H9 (cell line): Measurements from ENCODE around the gene VWF. TPM values are rescaled to one million over a fixed set of nuclear protein-coding genes. Genes with fewer than 3 reads are reported as not detected.

ENCODE experiments used
- DNase-seq: peaks from one replicate; pipeline ENCODE4 v3.0.0-alpha.2; 2017
- H2AFZ ChIP-seq: one replicate; pipeline ENCODE4 v1.6.1; 2013; ENCODE audit warnings: mild to moderate bottlenecking, low read length, control low read depth, moderate library complexity
- H2AK5ac ChIP-seq: 2 replicates; pipeline ENCODE4 v1.6.1; 2013; ENCODE audit warnings: low read length, control low read depth, mixed read lengths; ENCODE audit not compliant: insufficient read length
- H2BK120ac ChIP-seq: one replicate; pipeline ENCODE4 v1.6.1; 2013; ENCODE audit warnings: low read depth, mild to moderate bottlenecking, low read length, control low read depth, inconsistent platforms; ENCODE audit not compliant: poor library complexity, severe bottlenecking
- H2BK12ac ChIP-seq: 2 replicates; pipeline ENCODE4 v1.6.1; 2013; ENCODE audit warnings: low read length, control low read depth, mixed read lengths, low read depth; ENCODE audit not compliant: insufficient read length
- H2BK15ac ChIP-seq: 2 replicates; pipeline ENCODE4 v1.6.1; 2013; ENCODE audit warnings: low read depth, low read length, control low read depth
- H2BK20ac ChIP-seq: one replicate; pipeline ENCODE4 v1.6.1; 2013; ENCODE audit warnings: low read depth, mild to moderate bottlenecking, low read length, control low read depth, inconsistent platforms; ENCODE audit not compliant: poor library complexity, severe bottlenecking
- H2BK5ac ChIP-seq: 2 replicates; pipeline ENCODE4 v1.6.1; 2013; ENCODE audit warnings: low read length, control low read depth, mixed read lengths; ENCODE audit not compliant: insufficient read length
- H3K14ac ChIP-seq: 2 replicates; pipeline ENCODE4 v1.6.1; 2013; ENCODE audit warnings: low read length, control low read depth; ENCODE audit not compliant: insufficient read depth
- H3K18ac ChIP-seq: 2 replicates; pipeline ENCODE4 v1.6.1; 2013; ENCODE audit warnings: low read depth, mild to moderate bottlenecking, mixed read lengths, low read length, control low read depth; ENCODE audit not compliant: insufficient read length
- H3K23ac ChIP-seq: 2 replicates; pipeline ENCODE4 v1.6.1; 2013; ENCODE audit warnings: low read length, control low read depth, mixed read lengths, low read depth; ENCODE audit not compliant: insufficient read length
- H3K23me2 ChIP-seq: 2 replicates; pipeline ENCODE4 v1.6.1; 2013; ENCODE audit warnings: low read depth, mild to moderate bottlenecking, mixed read lengths, low read length, control low read depth; ENCODE audit not compliant: insufficient read length, poor library complexity, severe bottlenecking
- H3K27ac ChIP-seq: 2 replicates; pipeline ENCODE4 v1.5.1; 2013; ENCODE audit warnings: low read length, control low read depth, mixed read lengths, low read depth; ENCODE audit not compliant: insufficient read length
- H3K27me3 ChIP-seq: 2 replicates; pipeline ENCODE4 v1.6.1; 2013; ENCODE audit warnings: low read length, control low read depth, inconsistent platforms; ENCODE audit not compliant: insufficient read depth
- H3K4ac ChIP-seq: 2 replicates; pipeline ENCODE4 v1.6.1; 2013; ENCODE audit warnings: low read depth, mild to moderate bottlenecking, control low read depth, inconsistent platforms, low read length, moderate library complexity
- H3K4me1 ChIP-seq: 2 replicates; pipeline ENCODE4 v1.6.1; 2013; ENCODE audit warnings: low read length, control low read depth, inconsistent platforms; ENCODE audit not compliant: insufficient read depth
- H3K4me2 ChIP-seq: 2 replicates; pipeline ENCODE4 v1.6.1; 2013; ENCODE audit warnings: low read length, control low read depth, mixed read lengths; ENCODE audit not compliant: insufficient read length, insufficient read depth
- H3K56ac ChIP-seq: 2 replicates; pipeline ENCODE4 v1.6.1; 2013; ENCODE audit warnings: low read depth, mild to moderate bottlenecking, mixed read lengths, low read length, control low read depth; ENCODE audit not compliant: insufficient read length
- H3K79me1 ChIP-seq: 2 replicates; pipeline ENCODE4 v1.6.1; 2013; ENCODE audit warnings: low read depth, mild to moderate bottlenecking, moderate library complexity, low read length, control low read depth, inconsistent platforms; ENCODE audit not compliant: insufficient read depth, poor library complexity, severe bottlenecking
- H3K79me2 ChIP-seq: 2 replicates; pipeline ENCODE4 v1.6.1; 2013; ENCODE audit warnings: low read length, control low read depth, inconsistent platforms; ENCODE audit not compliant: insufficient read depth
- H3K9ac ChIP-seq: 2 replicates; pipeline ENCODE4 v1.6.1; 2013; ENCODE audit warnings: low read length, control low read depth, mixed read lengths; ENCODE audit not compliant: insufficient read length; ENCODE audit errors: extremely low read depth
- H3K9me3 ChIP-seq: one replicate; pipeline ENCODE4 v1.6.1; 2013; ENCODE audit warnings: low read depth, low read length, inconsistent platforms; ENCODE audit not compliant: control insufficient read depth
- H3T11ph ChIP-seq: one replicate; pipeline ENCODE4 v1.6.1; 2013; ENCODE audit warnings: mild to moderate bottlenecking, low read length, control low read depth, inconsistent platforms
- H4K20me1 ChIP-seq: one replicate; pipeline ENCODE4 v1.6.1; 2013; ENCODE audit not compliant: control insufficient read depth, insufficient read length, insufficient read depth
- H4K5ac ChIP-seq: 2 replicates; pipeline ENCODE4 v1.6.1; 2013; ENCODE audit warnings: low read depth, mild to moderate bottlenecking, mixed read lengths, low read length, control low read depth; ENCODE audit not compliant: insufficient read length
- H4K8ac ChIP-seq: replicated peaks from 2 replicates; pipeline ENCODE4 v1.6.1; 2013; ENCODE audit warnings: low read length, control low read depth, mixed read lengths, low read depth; ENCODE audit not compliant: insufficient read length
- H4K91ac ChIP-seq: 2 replicates; pipeline ENCODE4 v1.6.1; 2013; ENCODE audit warnings: low read depth, mild to moderate bottlenecking, moderate library complexity, mixed read lengths, low read length, control low read depth; ENCODE audit not compliant: insufficient read length
- H3K27ac Mint-ChIP-seq, 3 experiments: 2 replicates in 2 of 3; 3 replicates in 1 of 3; pipeline ENCODE4 v1.8.0; 2020 to 2021; ENCODE audit warnings: mixed read lengths in 3 of 3, mild to moderate bottlenecking in 1 of 3, moderate library complexity in 1 of 3
- H3K27me3 Mint-ChIP-seq: 2 replicates; pipeline ENCODE4 v1.8.0; 2021; ENCODE audit warnings: low read depth, mild to moderate bottlenecking, moderate library complexity, mixed read lengths
- H3K36me3 Mint-ChIP-seq, 3 experiments: 2 replicates in 2 of 3; 3 replicates in 1 of 3; pipeline ENCODE4 v1.8.0; 2020 to 2021; ENCODE audit warnings: low read depth in 3 of 3, mixed read lengths in 3 of 3; ENCODE audit not compliant: insufficient read depth in 1 of 3
- H3K4me1 Mint-ChIP-seq, 2 experiments: 2 replicates each; pipeline ENCODE4 v1.8.0; 2020; ENCODE audit warnings: mixed read lengths in 2 of 2
- H3K4me3 Mint-ChIP-seq, 2 experiments: 2 replicates in 1 of 2; 3 replicates in 1 of 2; pipeline ENCODE4 v1.8.0; 2020 to 2021; ENCODE audit warnings: mild to moderate bottlenecking in 2 of 2, mixed read lengths in 2 of 2, moderate library complexity in 1 of 2
- H3K9me3 Mint-ChIP-seq, 2 experiments: 2 replicates in 1 of 2; 3 replicates in 1 of 2; pipeline ENCODE4 v1.8.0; 2020; ENCODE audit warnings: mild to moderate bottlenecking in 2 of 2, mixed read lengths in 2 of 2, moderate library complexity in 1 of 2
- CTCF ChIP-seq: fragments of 200-600 bp; sonication (generic); conservative IDR thresholded peaks from 3 replicates; pipeline ENCODE4 v1.8.0; 2021; ENCODE audit warnings: antibody characterized with exemption, mild to moderate bottlenecking
- WGBS: extraction: QIAGEN DNeasy Blood & Tissue Kit; methylation state at CpG from one replicate; pipeline ENCODE4 v1.1.7; 2013; ENCODE audit warnings: missing lambda C conversion rate, low lambda C conversion rate, mixed read lengths; ENCODE audit not compliant: insufficient read length; ENCODE audit errors: extremely low coverage; 5-methylcytosine and 5-hydroxymethylcytosine counted together
- total RNA-seq: library from RNA; stranded (reverse); gene quantifications from 2 replicates; pipeline ENCODE4 v1.2.1, GENCODE V29; 2021

Gene VWF
- total RNA-seq, 1 experiment from 2014 or later = 0.17 TPM

- Histone ChIP-seq H4K20me1 (no peaks in the 10 kb centered on the region), H3T11ph (no peak overlapping the region), H2BK12ac (no peak overlapping the region), H4K8ac (no peak overlapping the region), H3K9me3 (no peaks in the 10 kb centered on the region), H2AFZ (no peak overlapping the region), H3K79me1 (no peaks in the 10 kb centered on the region), H2BK20ac (no peak overlapping the region), H3K27me3 (no peaks in the 10 kb centered on the region), H2BK5ac (no peak overlapping the region), H2AK5ac (no peak overlapping the region), H3K9ac (no peak overlapping the region), H3K23me2 (no peaks in the 10 kb centered on the region), H3K4ac (no peak overlapping the region), H4K5ac (no peak overlapping the region), H3K4me2 (peak overlapping the region; percentile 1), H3K14ac (no peak overlapping the region; the same call in 1 of the 2 replicates), H3K27ac (no peak overlapping the region), H3K18ac (no peak overlapping the region), H3K23ac (no peak overlapping the region), H4K91ac (no peak overlapping the region), H3K4me1 (peaks cover 12% of the 10 kb centered on the region; the same call in 1 of the 2 replicates), H3K56ac (no peak overlapping the region), H3K79me2 (no peaks in the 10 kb centered on the region), H2BK15ac (no peak overlapping the region), H2BK120ac (no peak overlapping the region)
- no peaks in the 10 kb centered on the region for H3K9me3 Mint-ChIP-seq
- no CpG with 5 or more reads among the region's 24 CpGs for WGBS
- DNase-seq = peak; percentile 70
- H3K27me3 Mint-ChIP-seq = peaks cover 20% of the 10 kb centered on the region
- H3K36me3 Mint-ChIP-seq = no peaks in the 10 kb centered on the region
- H3K27ac Mint-ChIP-seq = peak overlapping the region in 2 of 3 experiments; percentile 27 to 53; a peak in 2 of 7 replicates
- TF ChIP-seq CTCF = no peak
- H3K4me1 Mint-ChIP-seq = peaks cover 30 to 38% of the 10 kb centered on the region in 2 experiments
- H3K4me3 Mint-ChIP-seq = peak overlapping the region; percentile 2 to 11; a peak in 4 of 5 replicates
Observed at GRCh38 chr12:5964913-5965900, 159.3 kb downstream of the VWF start.
